ENCODE measurements around the gene RBM8A. TPM values are rescaled to one million over a fixed set of nuclear protein-coding genes. Genes with fewer than 3 reads are reported as not detected.

RBM8A gene
- total and polyA plus RNA-seq, 9 of the 15 experiments (the other 6 are each of a cell fraction or from before 2014, with no cell fraction given) = 215 to 1,035 (median 291) TPM

GRCh38 chr1:145874646-145875045, 52.6 kb downstream of the RBM8A start (continued):
- TF ChIP-seq BACH1 (tag; IDR thresholded peaks at IDR 0.05) (no peak), ERF (CRISPR knock-in tag; IDR thresholded peaks at IDR 0.05) (no peak), USF1 (CRISPR knock-in tag; IDR thresholded peaks at IDR 0.05) (no peak), EP300 (IDR thresholded peaks at IDR 0.05; ENCODE audit: low read length) (no peak), ARID4B (CRISPR knock-in tag; IDR thresholded peaks at IDR 0.05) (no peak), ZNF184 (CRISPR knock-in tag; IDR thresholded peaks at IDR 0.05) (no peak), BDP1 (IDR thresholded peaks at IDR 0.05; ENCODE audit: insufficient read depth, insufficient read length) (no peak), TSC22D4 (tag; IDR thresholded peaks at IDR 0.05) (no peak), GATA2 (CRISPR knock-in tag; IDR thresholded peaks at IDR 0.05) (no peak), EZH2 (IDR thresholded peaks at IDR 0.05; ENCODE audit: borderline replicate concordance, low read depth, low read length) (no peak), ILK (tag; IDR thresholded peaks at IDR 0.05; ENCODE audit: borderline replicate concordance, low read depth) (no peak), ZNF77 (CRISPR knock-in tag; IDR thresholded peaks at IDR 0.05) (no peak), XRCC5 (IDR thresholded peaks at IDR 0.05; ENCODE audit: low read depth, low read length) (no peak), SMC3 (conservative IDR thresholded peaks at IDR 0.05; ENCODE audit: insufficient read depth, low read depth, low read length) (no peak)

Data from K562 (cell line).